ENCODE results near the gene HLTF.

Gene HLTF

DNA sequence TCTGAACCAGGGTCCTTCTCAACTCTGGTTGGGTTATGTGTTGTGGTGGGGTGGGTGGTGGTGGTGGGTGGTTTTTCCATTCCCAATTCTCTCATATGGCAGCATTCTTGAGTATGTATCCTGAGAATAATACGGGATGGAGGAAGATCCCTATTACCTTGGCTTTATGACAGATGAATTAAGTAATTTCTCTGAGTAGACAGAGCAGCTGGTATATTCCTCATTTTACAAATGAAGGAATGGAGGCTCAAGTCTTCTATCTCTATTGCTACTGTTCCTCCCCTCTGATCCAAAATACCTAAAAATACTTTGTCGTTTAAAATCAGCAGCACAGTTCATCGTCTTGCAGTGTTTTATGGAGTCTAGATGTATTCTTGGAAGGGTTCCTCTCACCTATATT, 84.6 kb downstream of the HLTF start:
- TF ChIP-seq TAF1 (IDR thresholded peaks at IDR 0.05; ENCODE audit: borderline replicate concordance, insufficient read depth, low read length), result no peak
- no peak for TF ChIP-seq SIN3A (IDR thresholded peaks at IDR 0.05; ENCODE audit: borderline replicate concordance, insufficient read depth, low read length)
- TF ChIP-seq FOXP2 (optimal IDR thresholded peaks at IDR 0.05; ENCODE audit: borderline replicate concordance, extremely low read depth, extremely low read length, insufficient read depth), result no peak
- TF ChIP-seq, protein P1, sequence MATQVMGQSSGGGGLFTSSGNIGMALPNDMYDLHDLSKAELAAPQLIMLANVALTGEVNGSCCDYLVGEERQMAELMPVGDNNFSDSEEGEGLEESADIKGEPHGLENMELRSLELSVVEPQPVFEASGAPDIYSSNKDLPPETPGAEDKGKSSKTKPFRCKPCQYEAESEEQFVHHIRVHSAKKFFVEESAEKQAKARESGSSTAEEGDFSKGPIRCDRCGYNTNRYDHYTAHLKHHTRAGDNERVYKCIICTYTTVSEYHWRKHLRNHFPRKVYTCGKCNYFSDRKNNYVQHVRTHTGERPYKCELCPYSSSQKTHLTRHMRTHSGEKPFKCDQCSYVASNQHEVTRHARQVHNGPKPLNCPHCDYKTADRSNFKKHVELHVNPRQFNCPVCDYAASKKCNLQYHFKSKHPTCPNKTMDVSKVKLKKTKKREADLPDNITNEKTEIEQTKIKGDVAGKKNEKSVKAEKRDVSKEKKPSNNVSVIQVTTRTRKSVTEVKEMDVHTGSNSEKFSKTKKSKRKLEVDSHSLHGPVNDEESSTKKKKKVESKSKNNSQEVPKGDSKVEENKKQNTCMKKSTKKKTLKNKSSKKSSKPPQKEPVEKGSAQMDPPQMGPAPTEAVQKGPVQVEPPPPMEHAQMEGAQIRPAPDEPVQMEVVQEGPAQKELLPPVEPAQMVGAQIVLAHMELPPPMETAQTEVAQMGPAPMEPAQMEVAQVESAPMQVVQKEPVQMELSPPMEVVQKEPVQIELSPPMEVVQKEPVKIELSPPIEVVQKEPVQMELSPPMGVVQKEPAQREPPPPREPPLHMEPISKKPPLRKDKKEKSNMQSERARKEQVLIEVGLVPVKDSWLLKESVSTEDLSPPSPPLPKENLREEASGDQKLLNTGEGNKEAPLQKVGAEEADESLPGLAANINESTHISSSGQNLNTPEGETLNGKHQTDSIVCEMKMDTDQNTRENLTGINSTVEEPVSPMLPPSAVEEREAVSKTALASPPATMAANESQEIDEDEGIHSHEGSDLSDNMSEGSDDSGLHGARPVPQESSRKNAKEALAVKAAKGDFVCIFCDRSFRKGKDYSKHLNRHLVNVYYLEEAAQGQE (IDR thresholded peaks at IDR 0.05; ENCODE audit: insufficient read depth in 1 of 2, low read depth in 2 of 2, low read length in 2 of 2), result no peak
- TF ChIP-seq POLR2AphosphoS5 (IDR thresholded peaks at IDR 0.05; ENCODE audit: low read depth, low read length), result no peak

DNA sequence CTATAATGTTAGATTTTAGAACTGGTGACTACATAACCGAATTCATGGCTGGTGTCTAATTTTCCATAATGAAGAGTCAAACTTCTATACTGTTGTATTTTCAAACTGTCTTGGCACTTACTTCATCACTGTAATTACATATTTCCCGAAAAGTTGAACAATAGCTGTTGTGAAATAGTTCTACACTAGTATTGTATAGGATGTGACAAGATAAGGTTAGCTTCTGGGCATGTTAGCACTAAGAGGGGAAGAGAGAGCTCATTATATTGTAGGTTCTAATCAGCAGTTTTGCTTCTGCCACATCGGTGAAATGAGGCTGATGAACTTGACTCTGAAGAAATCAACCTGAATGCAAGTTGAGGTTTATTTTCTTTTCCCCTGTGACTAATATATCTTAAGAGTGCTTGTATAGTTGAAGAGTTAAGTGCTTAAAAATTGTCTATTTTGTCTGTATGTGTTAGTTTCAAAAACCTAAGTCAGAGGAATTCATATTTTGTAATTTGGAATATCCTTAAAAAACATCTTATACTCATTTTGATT, 86.1 kb downstream of the HLTF start:
- TF ChIP-seq POLR2AphosphoS5 (IDR thresholded peaks at IDR 0.05; ENCODE audit: low read depth, low read length) (no peak), TAF1 (IDR thresholded peaks at IDR 0.05; ENCODE audit: borderline replicate concordance, insufficient read depth, low read length) (no peak), FOXP2 (optimal IDR thresholded peaks at IDR 0.05; ENCODE audit: borderline replicate concordance, extremely low read depth, extremely low read length, insufficient read depth) (no peak), SIN3A (IDR thresholded peaks at IDR 0.05; ENCODE audit: borderline replicate concordance, insufficient read depth, low read length) (no peak)
- TF ChIP-seq, protein P1 (IDR thresholded peaks at IDR 0.05; ENCODE audit: insufficient read depth in 1 of 2, low read depth in 2 of 2, low read length in 2 of 2), result no peak

DNA sequence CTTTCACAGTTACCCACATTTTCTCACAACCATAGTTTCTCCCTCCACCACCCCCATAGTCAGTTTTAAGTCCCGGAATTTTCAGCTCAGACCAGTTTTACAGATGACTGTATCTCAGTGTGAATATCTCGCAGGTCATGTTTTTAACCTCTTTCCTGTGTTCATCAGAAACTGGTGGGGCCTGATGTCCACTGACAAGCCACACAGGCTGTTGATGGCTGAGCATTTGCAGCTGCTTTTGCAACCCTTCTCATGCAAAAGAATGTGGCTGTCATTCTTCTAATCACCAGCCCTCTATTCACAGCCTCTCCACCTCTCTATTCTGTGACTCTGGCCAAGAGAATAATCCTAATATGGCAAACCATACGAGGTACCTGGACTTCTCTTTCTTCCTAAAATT, 86.5 kb downstream of the HLTF start:
- no peak for TF ChIP-seq SIN3A (IDR thresholded peaks at IDR 0.05; ENCODE audit: borderline replicate concordance, insufficient read depth, low read length)
- no peak for TF ChIP-seq FOXP2 (optimal IDR thresholded peaks at IDR 0.05; ENCODE audit: borderline replicate concordance, extremely low read depth, extremely low read length, insufficient read depth)
- TF ChIP-seq, protein P1 (IDR thresholded peaks at IDR 0.05; ENCODE audit: insufficient read depth in 1 of 2, low read depth in 2 of 2, low read length in 2 of 2), result no peak

DNA sequence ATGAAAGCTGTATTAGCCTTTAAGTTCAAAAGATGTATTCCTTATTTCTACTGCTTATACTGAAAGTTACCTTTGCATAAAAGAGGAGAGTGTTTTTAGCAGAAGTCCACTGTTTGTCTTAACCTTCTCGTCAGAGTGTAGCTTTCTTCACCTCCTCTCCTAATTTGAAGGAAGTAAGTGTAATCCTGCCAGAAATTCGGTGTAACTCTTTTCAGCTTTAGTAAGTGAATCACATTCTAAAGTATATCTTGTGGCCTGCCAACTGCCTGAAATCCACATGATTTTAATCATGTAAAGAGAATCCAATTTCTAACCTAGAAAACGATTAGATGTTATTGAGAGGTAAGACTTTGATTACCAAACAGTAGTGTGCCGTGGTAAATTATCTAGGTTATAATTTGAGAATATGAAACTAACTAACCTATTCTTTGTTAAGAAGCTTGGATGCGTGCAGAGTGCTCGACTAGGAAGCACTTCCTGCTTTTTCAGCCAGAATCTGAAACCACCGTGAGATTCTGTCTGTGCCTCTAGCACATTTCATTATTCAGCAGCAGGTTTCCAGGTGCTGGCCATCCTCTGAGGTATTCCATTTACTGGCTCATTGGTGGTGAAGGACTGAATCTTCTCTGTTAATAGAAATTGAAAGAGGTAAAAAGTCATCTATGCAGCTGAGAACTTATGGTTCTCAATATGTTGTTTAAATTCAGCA, 87.5 kb downstream of the HLTF start:
- TF ChIP-seq, protein P1 (IDR thresholded peaks at IDR 0.05; ENCODE audit: insufficient read depth in 1 of 2, low read depth in 2 of 2, low read length in 2 of 2), result no peak
- TF ChIP-seq POLR2AphosphoS5 (IDR thresholded peaks at IDR 0.05; ENCODE audit: low read depth, low read length), result no peak
- no peak for TF ChIP-seq SIN3A (IDR thresholded peaks at IDR 0.05; ENCODE audit: borderline replicate concordance, insufficient read depth, low read length)
- no peak for TF ChIP-seq FOXP2 (optimal IDR thresholded peaks at IDR 0.05; ENCODE audit: borderline replicate concordance, extremely low read depth, extremely low read length, insufficient read depth)
- no peak for TF ChIP-seq TAF1 (IDR thresholded peaks at IDR 0.05; ENCODE audit: borderline replicate concordance, insufficient read depth, low read length)
